ENCODE results near the gene DAND5. TPM values are rescaled to one million over a fixed set of nuclear protein-coding genes. Genes with fewer than 3 reads are reported as not detected.

Gene DAND5
- total and polyA plus RNA-seq, 10 of the 15 experiments (the other 5 are each of a cell fraction or from before 2014, with no cell fraction given), result 0.06 to 0.15 (median 0.12) TPM; not detected in 5

DNA sequence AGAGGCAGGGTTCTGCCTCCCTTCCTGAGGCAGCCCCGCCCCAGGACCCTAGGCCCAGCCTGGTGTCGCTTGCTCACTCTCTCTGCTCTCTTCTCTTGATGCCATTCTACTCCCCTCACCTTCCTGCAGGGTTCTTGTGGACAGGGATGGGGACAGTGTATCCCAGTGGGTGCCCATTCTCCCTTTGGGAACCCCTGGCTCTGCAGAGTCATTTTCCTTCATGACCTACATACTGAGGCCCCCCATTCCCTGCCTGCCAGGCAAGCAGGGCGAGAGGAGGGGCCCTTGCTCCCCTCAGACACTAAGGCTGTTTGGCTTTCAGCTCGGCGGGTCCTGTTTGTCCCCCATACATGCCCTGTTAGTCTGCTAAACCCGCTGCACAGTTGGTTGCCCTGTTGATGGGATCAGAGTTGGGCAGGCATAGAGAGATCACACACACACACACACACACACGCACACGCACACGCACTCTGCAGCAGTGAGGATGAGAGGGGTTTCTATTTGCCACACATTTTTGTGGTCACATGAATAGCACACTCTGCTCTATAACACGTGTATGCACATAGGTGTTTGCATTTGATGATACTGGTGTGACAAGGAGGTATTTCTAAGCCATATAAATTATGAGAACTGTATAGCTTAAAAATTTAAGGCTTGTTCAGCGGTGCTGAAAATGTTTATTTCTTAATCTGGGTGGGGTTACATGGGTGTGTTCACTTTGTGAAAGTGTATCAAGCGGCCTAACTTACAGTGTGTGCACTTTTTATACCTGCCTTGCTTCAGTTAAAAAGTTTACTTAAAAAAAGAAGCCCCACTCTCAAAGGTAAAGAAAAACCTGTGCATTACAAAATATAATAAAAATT is 46.2 kb downstream of the DAND5 start:
- ATAC-seq, result no peak
- ChIA-PET CTCF (interaction anchor here (0.9 to 1.0 kb wide), 2 partner anchors 13 to 15 kb away, joined by 3 to 4 read pairs; no protein-coding TSS in a partner anchor), RAD21 (ENCODE audit: unreplicated experiment) (no interaction called here), POLR2A (interaction anchor here (0.6 kb wide), 1 partner anchor 86 kb away, joined by 3 read pairs; no protein-coding TSS in a partner anchor), SMC1A (ENCODE audit: uncharacterized antibody, unreplicated experiment) (interaction anchor here (1.4 kb wide), 1 partner anchor 14 kb away, joined by 4 read pairs; no protein-coding TSS in a partner anchor)
- Histone ChIP-seq H3K4me3 (no peak overlapping the region), H3K27me3 (replicated peaks in 1 of 2; ENCODE audit: control insufficient read depth in 2 of 2, insufficient read depth in 2 of 2, low read length in 1 of 2) (peaks cover 13 to 29% of the 10 kb centered on the region in 2 experiments), H3K9me3 (replicated peaks; ENCODE audit: control insufficient read depth, insufficient read depth, low read length) (no peaks in the 10 kb centered on the region), H3K27ac (ENCODE audit: control insufficient read depth, insufficient read depth) (no peak overlapping the region), H3K4me1 (ENCODE audit: control insufficient read depth, insufficient read depth, low read length) (peaks cover 6% of the 10 kb centered on the region; the same call in 1 of the 2 replicates), H2AFZ (ENCODE audit: control insufficient read depth, low read depth, low read length) (no peak overlapping the region), H3K4me2 (ENCODE audit: control insufficient read depth, insufficient read depth) (no peak overlapping the region), H4K20me1 (ENCODE audit: control insufficient read depth, insufficient read depth) (no peaks in the 10 kb centered on the region), H3K9ac (ENCODE audit: control insufficient read depth, insufficient read depth, low read length) (no peak overlapping the region), H3K79me2 (ENCODE audit: control insufficient read depth, insufficient read depth, low read length) (no peaks in the 10 kb centered on the region), H3K36me3 (ENCODE audit: control insufficient read depth in 2 of 2, insufficient read depth in 2 of 2, low read length in 1 of 2) (no peaks in the 10 kb centered on the region)
- TF ChIP-seq BHLHE40 (IDR thresholded peaks at IDR 0.05; ENCODE audit: borderline replicate concordance in 1 of 2, low read depth in 2 of 2, low read length in 1 of 2), result peak in 1 of 2 experiments; percentile 27; a peak in 1 of 4 replicates
- TF ChIP-seq, protein P1, sequence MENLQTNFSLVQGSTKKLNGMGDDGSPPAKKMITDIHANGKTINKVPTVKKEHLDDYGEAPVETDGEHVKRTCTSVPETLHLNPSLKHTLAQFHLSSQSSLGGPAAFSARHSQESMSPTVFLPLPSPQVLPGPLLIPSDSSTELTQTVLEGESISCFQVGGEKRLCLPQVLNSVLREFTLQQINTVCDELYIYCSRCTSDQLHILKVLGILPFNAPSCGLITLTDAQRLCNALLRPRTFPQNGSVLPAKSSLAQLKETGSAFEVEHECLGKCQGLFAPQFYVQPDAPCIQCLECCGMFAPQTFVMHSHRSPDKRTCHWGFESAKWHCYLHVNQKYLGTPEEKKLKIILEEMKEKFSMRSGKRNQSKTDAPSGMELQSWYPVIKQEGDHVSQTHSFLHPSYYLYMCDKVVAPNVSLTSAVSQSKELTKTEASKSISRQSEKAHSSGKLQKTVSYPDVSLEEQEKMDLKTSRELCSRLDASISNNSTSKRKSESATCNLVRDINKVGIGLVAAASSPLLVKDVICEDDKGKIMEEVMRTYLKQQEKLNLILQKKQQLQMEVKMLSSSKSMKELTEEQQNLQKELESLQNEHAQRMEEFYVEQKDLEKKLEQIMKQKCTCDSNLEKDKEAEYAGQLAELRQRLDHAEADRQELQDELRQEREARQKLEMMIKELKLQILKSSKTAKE (IDR thresholded peaks at IDR 0.05; ENCODE audit: low read depth, poor library complexity, severe bottlenecking), result no peak
- BruUV-seq (replicated peaks), result no TSS peak
- FAIRE-seq, result no peak
- 29% methylated on average over 12 of the region's 12 CpGs for WGBS (ENCODE audit: insufficient coverage, insufficient replicate concordance, low lambda C conversion rate, missing lambda C conversion rate)
- in situ Hi-C loops (cut with MboI), result no loop called here
- intact Hi-C loops (cut with micrococcal nuclease; ENCODE audit: unreplicated experiment), result no loop called here
- no peak for DNase-seq (ENCODE audit: low read depth, low spot score)

Data from GM12878 (cell line).